ENCODE results near the gene KDM4F.

Gene KDM4F

DNA sequence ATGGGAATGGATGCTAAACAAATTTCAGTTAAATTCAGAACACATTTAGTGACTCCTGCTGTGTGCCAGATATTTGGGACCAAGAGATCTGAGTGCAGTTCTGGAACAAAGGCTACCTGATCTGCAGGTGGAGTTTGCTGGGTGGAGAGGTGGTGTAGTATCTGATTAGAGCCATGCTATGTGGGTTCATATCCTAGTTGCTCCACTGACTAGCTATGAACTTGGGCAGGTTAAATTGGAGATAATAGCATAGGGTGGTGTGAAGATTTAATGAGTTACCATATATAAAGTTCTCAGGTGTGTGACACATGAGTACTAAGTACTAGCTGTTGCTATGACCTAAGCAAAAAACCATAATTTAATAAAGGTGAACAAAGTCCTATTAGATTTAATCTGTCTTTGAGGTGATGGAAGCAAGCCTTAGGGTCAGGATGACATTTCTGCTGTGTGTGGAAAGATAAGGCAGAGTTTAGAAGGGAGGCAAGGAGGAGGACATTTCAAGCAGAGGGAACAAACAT lies 42.5 kb downstream of the KDM4F start:
- no peak for DNase-seq (ENCODE audit: low read depth in 2 of 2)

DNA sequence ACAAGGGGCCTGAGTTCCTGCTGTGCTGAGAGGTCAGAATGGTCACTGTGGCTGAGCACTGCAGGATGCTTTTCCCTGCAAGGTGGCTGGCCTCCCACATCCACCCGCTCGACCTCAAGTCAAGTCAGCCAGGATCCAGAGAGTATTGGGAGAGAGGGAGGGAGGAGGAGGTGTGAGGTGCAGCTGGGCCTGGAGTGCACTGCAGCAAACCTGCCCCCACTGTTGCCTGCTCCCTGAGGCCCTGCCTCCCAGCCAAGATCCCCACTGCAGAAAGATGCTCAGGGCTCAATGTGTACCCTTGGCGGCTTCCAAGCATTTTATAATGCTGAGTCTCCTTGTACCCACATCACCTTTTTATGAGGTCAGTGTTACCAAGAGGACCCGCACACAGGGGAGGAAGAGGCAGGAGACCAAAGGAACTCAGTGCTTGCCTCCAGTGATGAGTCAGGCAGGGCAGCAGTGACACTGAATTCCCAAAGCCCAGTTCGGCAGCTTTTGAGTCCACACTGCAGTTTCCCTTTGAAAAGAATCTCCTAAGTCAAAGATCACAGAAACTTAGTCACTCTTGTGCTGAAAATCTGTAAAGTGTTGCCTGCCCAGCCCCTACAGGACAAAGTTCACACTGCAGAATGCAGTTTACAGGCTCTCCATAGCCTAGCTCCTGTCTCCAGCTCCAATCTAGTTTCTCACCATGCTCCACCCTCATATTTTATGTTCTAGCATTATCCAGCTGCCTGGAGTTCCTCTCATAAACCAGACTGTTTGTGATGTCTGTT lies 43.5 kb downstream of the KDM4F start:
- DNase-seq (ENCODE audit: low read depth in 2 of 2): no peak

DNA sequence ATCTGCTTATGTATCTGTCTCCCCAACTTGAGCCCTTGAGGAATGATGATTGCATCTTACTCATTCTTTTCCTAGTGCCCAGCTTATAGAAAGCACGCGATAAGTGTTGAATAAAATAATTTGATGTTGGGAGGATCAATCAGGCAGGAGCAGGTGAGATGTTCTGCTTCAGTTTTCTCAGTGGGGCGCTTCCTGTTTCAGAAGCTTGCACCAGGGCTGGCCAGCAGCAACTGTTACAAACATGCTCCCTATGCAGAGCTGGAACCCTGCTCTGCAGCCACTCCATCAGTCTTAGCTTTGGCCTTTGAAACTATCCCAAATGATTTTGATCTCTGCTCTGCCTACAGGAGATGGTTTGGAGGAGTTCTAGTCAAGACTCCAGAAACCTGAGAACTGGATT lies 44.3 kb downstream of the KDM4F start:
- DNase-seq (ENCODE audit: low read depth in 2 of 2): no peak

DNA sequence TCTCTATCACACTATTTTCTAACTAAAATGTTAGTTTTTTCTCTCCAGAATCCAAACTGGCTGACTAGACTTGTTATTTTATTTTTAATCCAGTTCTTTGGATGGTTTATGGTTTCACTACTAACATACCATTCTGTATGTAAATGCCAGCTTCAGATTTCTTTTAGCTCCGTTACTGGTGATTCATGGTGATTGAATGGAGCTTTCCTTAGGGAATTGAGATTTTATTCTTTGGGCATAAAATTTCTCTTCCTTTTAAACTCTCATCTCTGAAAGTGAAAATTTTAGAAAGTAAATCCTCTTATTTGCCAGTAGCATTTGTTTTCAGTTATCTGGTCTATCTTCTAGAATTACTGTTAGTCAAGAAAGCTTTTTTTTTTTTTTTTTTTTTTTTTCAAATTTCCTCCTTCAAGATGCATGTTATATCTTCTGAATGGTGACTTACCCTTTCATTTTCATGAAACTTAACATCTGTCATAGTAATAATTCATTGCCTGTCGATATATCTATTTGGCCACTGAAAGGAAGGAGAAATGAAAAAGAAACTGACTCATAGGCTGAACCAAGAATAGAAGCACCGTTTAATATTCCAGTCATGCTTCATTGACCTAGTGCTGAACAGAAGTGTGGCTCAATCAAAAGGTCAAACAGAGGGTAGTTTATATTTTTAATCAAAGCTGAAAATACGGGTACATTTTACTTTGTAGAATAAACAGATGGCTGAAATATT lies 46.8 kb downstream of the KDM4F start:
- no peak for DNase-seq (ENCODE audit: low read depth in 2 of 2)

DNA sequence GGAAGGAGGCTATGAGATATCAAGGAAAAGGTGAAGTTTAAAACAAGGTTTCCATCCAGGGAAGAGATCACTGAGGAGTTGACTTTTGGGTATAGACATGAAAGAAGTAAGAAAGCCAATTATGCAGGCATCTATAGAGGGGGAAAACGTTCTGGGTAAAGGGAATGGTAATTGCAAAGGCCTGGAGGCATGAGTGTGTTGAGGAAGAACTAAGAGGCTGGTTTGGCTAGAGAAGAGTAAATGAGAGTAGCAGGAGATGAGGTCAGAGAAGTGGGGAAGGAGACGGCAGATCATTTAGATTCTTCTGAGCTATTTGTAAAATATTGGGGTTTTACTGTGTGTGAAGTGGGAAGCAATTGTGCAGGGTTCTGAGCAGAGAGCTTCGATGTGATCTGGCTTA lies 48.0 kb downstream of the KDM4F start:
- DNase-seq (ENCODE audit: low read depth in 2 of 2): no peak

DNA sequence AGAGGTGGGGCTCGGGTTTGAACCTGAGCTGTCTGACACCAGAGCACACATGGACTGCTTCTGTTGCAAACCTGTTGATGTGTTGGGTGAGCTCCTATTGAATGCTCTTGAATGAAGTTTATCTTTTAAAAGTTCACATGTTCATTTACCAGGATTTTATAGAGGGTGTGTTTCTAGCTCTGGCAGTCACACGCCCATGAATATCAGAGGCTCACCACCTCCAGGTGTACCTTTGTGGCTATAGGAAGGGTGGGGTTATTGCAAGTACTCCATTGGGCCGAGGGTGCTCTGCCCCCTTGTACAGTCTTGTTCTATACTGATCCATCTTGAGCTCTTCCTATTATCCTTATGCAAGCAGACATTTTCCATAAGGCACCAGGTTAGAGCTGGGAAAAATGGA lies 49.6 kb downstream of the KDM4F start:
- no peak for DNase-seq (ENCODE audit: low read depth in 2 of 2)

DNA sequence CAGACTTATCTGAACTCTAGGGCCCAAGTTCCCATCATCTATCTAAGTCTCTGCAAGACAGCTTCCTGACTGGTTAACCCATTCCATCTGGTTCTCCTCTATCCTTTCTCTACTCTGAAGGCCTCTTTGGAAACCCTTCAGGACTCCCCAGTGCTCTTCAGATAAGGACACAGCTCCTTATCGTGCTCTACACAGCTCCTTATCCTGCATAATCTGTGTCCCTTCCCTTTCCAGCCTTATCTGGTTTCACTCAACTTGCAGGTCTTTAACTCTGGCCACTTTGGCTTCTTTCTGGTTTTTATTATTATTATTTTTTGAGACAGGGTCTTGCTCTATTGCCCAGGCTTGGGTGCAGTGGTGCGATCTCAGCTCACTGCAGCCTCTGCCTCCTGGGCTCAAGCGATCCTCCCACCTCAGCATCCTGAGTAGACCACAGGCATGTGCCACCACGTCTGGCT lies 51.0 kb downstream of the KDM4F start:
- DNase-seq (ENCODE audit: low read depth in 2 of 2): no peak

All from fibroblast of skin of left biceps (primary cell).